Mucosa of descending colon (tissue), 3 donors: ENCODE measurements around the gene EBNA1BP2. TPM values are rescaled to one million over a fixed set of nuclear protein-coding genes. Genes with fewer than 3 reads are reported as not detected.

Experiments
- ATAC-seq: fragments of 200-7000 bp; cut with Tn5 transposase; one replicate; pipeline ENCODE4 v1.9.1; 2020; ENCODE audit warnings: mild to moderate bottlenecking, moderate library complexity
- DNase-seq, 3 donors: peaks; one replicate each; pipeline ENCODE4 v3.0.0-alpha.2; 2020
- H3K36me3 ChIP-seq: fragments of 200-600 bp; one replicate; pipeline ENCODE4 v1.8.0; 2021; ENCODE audit warnings: low read depth, mild to moderate bottlenecking
- H3K4me1 ChIP-seq: fragments of 200-600 bp; one replicate; pipeline ENCODE4 v1.8.0; 2021; ENCODE audit warnings: low read depth, mild to moderate bottlenecking
- H3K4me3 ChIP-seq: fragments of 200-600 bp; one replicate; pipeline ENCODE4 v1.8.0; 2021; ENCODE audit warnings: mild to moderate bottlenecking
- H3K9me3 ChIP-seq: fragments of 200-600 bp; one replicate; pipeline ENCODE4 v1.8.0; 2021; ENCODE audit warnings: mild to moderate bottlenecking
- CTCF ChIP-seq: fragments of 200-600 bp; IDR thresholded peaks from one replicate; pipeline ENCODE4 v1.8.0; 2022; ENCODE audit warnings: antibody characterized with exemption, mild to moderate bottlenecking
- intact Hi-C, 2 donors: fragments of 100-400 bp; cut with DNase I in 1 of 2; cut with micrococcal nuclease in 1 of 2; formaldehyde crosslinking; loops; one replicate each; pipeline versions ENCODE4 v1.11.0 to v1.11.1; 2022; cut with DNase I, micrococcal nuclease
- total RNA-seq, 3 donors: library from RNA; stranded (reverse); fragmentation: NEBNext Ultra II Directional in 2 of 3; extraction: Animal tissue kit (Norgen Biotek cat#: 25700) in 2 of 3; gene quantifications; one replicate each; pipeline versions ENCODE4 v1.2.1 to v1.2.4, GENCODE V29; 2021 to 2023
- donor health status: DM: no; HTN: no; CAD: no; lungs with moderate emphysema.
- donor health status: DM: no; HTN: no; CAD: no.
- donor health status: DM: no; HTN: yes; CAD: no.

The EBNA1BP2 gene
- total RNA-seq, 3 donors from 2014 or later: 32.3 to 38.9 (median 34.9) TPM

- no peak overlapping the region for H3K4me3 ChIP-seq
- ATAC-seq: no peak
- intact Hi-C loops: no loop called here
- H3K9me3 ChIP-seq: no peaks in the 10 kb centered on the region
- TF ChIP-seq CTCF: no peak
- H3K36me3 ChIP-seq: no peaks in the 10 kb centered on the region
- H3K4me1 ChIP-seq: no peaks in the 10 kb centered on the region
- DNase-seq: no peak
These were observed 34.5 kb downstream of the EBNA1BP2 start for GRCh38 chr1:43137445-43138052.

- no peak overlapping the region for H3K4me3 ChIP-seq
- ATAC-seq: no peak
- intact Hi-C loops: no loop called here
- no peaks in the 10 kb centered on the region for H3K36me3 ChIP-seq
- no peaks in the 10 kb centered on the region for H3K4me1 ChIP-seq
- TF ChIP-seq CTCF: no peak
- no peaks in the 10 kb centered on the region for H3K9me3 ChIP-seq
- no peak for DNase-seq
These were observed 36.0 kb downstream of the EBNA1BP2 start for GRCh38 chr1:43135857-43136781.

GRCh38 chr1:43134640-43135039, 37.5 kb downstream of the EBNA1BP2 start:
- Histone ChIP-seq H3K36me3 (no peaks in the 10 kb centered on the region), H3K4me3 (no peak overlapping the region), H3K4me1 (no peaks in the 10 kb centered on the region), H3K9me3 (no peaks in the 10 kb centered on the region)
- TF ChIP-seq CTCF: no peak
- no peak for DNase-seq
- no peak for ATAC-seq
- intact Hi-C loops: no loop called here

GRCh38 chr1:43134068-43134467, 38.0 kb downstream of the EBNA1BP2 start:
- no peaks in the 10 kb centered on the region for H3K4me1 ChIP-seq
- intact Hi-C loops: no loop called here
- DNase-seq: no peak
- no peak for ATAC-seq
- no peak for TF ChIP-seq CTCF
- no peak overlapping the region for H3K4me3 ChIP-seq
- H3K9me3 ChIP-seq: no peaks in the 10 kb centered on the region
- no peaks in the 10 kb centered on the region for H3K36me3 ChIP-seq

- intact Hi-C loops: no loop called here
- TF ChIP-seq CTCF: no peak
These were observed 42.7 kb downstream of the EBNA1BP2 start for GRCh38 chr1:43129426-43129825.

More at GRCh38 chr1:43129426-43129825, 42.7 kb downstream of the EBNA1BP2 start:
- ATAC-seq (no peak), DNase-seq (no peak)
- Histone ChIP-seq H3K4me1 (no peaks in the 10 kb centered on the region), H3K4me3 (no peak overlapping the region), H3K9me3 (no peaks in the 10 kb centered on the region), H3K36me3 (no peaks in the 10 kb centered on the region)
